GM21737 (cell line): ENCODE measurements around the gene TSSK2.
"Not testable (repeated sequence)": the region's sequence is repeated elsewhere in the genome, so short reads cannot be mapped to it uniquely, and the experiment has no call there.

Experiments used
- ATAC-seq: cut with Tn5 transposase; IDR thresholded peaks from one replicate; pipeline ENCODE4 v1.9.1; 2021; ENCODE audit warnings: mild to moderate bottlenecking, moderate library complexity; ENCODE audit not compliant: unreplicated experiment

TSSK2 gene

DNA sequence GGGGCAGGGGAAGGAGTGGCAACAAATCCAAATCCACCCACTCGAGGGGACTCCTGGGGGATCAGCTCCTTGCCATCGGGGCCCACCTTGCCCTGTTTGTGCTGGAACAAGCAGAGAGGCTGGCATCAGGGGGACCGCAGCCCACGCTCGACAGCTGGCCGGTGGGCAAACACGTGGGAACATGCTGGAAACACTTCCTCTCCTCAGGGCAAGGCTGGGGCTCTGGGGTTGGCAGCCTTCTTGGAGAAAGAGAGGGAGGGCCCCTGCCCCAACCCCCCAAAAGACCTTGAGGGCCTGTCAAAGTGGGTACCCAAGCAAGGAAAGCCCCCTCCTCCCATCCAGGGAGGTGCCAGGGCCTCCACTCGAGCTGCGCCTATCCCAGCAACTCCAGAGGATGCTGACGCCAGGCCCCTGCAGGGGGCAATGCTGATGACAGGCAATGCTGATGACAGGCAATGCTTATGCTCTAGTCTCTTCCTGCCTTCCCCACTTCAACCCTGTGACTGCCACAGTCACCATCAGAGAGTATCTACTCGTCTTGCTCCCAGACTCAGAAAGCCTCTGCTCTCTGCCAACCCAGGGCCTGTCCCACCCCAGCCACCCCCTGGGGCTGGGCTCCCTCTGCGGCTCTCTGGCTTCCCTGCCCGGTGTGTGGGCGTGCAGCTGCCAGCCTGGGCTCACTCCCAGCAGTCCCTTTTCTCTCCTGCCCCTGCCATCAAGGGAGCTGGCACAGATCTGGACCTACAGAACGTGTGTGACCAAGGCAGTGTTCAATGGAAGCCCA, 7.3 kb downstream of the TSSK2 start:
- ATAC-seq: no peak

DNA sequence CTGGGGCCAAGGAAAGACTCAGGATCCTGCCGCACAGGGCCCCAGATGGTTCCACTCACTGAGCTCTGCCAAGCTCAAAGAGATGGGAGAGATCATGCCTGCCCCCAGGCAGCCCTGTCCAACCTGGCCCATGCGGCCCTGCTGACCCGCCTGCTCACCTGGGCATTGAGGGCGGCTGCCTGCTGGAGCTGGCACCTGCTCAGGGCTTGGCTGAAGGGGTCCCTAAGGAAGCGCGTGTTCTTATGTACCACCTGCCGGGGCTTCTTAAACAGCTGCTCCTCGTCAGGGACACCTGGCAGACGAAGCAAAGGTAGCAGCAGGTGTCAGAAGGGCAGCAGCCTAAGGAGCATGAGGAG, 7.9 kb downstream of the TSSK2 start:
- no peak for ATAC-seq

GRCh38 chr22:19139974-19140373, 8.9 kb downstream of the TSSK2 start:
- no peak for ATAC-seq

DNA sequence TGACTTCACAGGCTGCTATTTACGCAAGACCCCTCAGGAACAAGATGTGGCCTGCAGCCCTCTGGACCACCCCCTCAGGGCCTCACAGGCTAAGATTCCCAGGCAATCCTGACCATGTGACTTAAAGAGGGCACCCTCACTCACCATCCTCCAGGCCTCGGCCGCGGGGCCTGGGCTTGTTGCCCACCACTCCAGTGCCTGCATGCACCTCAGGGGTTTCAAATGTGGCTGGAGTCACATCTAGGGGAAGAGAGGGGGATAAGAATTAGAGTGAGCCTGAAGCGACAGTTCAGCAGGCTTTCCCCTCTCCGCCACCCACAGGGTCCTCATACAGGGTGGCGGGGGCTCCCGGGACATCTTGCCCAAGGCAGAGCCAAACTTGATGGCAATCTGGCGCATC, 11.3 kb downstream of the TSSK2 start:
- ATAC-seq: no peak

DNA sequence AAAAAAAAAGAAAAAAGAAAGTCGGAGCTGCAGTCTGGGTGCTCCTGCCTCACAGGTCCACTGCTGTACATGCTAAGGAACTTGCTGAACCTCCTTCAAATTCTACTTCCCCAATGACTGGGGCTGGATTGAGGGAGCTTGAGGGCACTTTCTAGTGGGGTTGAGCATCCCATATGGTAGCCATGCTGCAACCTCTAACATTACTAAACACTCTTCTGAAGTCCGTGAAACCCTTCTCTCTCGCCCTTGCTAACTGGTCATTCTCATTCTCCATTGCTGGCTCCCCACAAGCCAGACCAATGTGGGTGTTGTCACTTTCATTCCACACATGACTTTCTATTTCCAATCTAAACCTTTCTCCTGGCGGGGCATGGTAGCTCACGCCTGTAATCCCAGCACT, 12.1 kb downstream of the TSSK2 start:
- ATAC-seq: no peak

- no peak for ATAC-seq
Measured at GRCh38 chr22:19143967-19144400, 12.9 kb downstream of the TSSK2 start.

- no peak for ATAC-seq
Measured at GRCh38 chr22:19146215-19146968, 15.3 kb downstream of the TSSK2 start.

DNA sequence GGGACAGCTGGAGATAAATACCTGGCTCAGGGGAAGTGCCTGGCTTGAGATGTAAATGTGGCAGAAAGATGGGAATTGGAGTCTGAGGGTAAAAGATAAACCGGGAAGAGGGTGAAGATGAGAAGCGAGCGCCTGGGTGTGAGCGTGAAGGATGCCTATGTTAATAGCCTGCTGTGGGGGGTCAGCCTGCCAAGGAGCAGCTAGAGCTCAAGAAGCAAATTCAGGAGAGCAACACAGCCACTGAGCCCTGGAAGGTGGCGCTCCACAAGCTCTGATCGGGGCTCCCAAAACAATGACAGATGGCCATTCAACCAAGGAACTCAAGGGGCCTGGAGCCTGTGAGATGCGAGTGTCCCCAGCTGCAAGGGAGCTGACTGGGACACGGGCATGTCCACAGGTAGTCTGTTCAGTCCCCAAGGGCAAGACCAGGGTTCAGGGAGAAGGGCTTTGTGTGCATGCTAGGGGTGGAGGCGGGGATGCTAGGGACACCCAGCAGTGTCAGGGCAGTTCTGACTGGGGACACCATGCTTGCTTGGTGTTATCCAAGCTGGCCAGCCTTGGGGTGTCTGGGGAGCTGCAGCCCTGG, 16.2 kb downstream of the TSSK2 start:
- no peak for ATAC-seq

GRCh38 chr22:19148417-19149046, 17.4 kb downstream of the TSSK2 start:
- no peak for ATAC-seq

- ATAC-seq: no peak
Measured at GRCh38 chr22:19149047-19149883, 18.2 kb downstream of the TSSK2 start.

DNA sequence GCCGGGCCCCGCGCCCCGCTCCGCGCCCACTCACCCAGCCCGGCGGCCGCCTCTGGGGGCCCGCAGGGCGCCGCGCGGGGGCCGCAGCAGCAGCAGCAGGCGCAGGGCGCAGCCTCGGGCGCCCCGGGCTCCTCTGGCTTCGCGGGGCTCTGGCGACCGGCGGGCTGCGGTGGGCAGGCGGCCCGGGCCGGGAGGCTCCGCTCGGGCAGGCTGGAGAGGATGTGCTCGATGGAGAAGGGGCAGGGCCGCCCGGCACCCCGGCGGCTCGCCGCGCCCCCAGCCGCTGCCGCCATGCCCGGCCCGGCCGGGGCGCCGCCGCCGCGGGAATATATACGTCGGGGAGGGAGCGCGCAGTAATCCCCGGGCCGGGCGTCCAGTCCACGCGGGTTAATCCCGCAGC, 18.9 kb downstream of the TSSK2 start, which contains the start of gene GSC2:
Gene GSC2, minus strand, starts transcription at position 302 of the 400 bp plus-strand sequence. Its CDS starts 9 bp downstream, at position 293.
- no peak for ATAC-seq

GRCh38 chr22:19150482-19151328, 19.6 kb downstream of the TSSK2 start:
- ATAC-seq: no peak

- ATAC-seq: no peak
Measured at GRCh38 chr22:19151329-19152191, 20.5 kb downstream of the TSSK2 start.

- no peak for ATAC-seq
Measured at GRCh38 chr22:19152942-19153883, 22.1 kb downstream of the TSSK2 start.

- not testable (repeated sequence) for ATAC-seq
Measured at GRCh38 chr22:19156109-19156508, 25.0 kb downstream of the TSSK2 start.

GRCh38 chr22:19158649-19159048, 27.5 kb downstream of the TSSK2 start:
- ATAC-seq: not testable (repeated sequence)

GRCh38 chr22:19164425-19164824, 33.3 kb downstream of the TSSK2 start:
- ATAC-seq: no peak
